Measurements from ENCODE around the gene ZDBF2.
"Not testable (repeated sequence)": the region's sequence is repeated elsewhere in the genome, so short reads cannot be mapped to it uniquely, and the experiment has no call there.

The ZDBF2 gene

DNA sequence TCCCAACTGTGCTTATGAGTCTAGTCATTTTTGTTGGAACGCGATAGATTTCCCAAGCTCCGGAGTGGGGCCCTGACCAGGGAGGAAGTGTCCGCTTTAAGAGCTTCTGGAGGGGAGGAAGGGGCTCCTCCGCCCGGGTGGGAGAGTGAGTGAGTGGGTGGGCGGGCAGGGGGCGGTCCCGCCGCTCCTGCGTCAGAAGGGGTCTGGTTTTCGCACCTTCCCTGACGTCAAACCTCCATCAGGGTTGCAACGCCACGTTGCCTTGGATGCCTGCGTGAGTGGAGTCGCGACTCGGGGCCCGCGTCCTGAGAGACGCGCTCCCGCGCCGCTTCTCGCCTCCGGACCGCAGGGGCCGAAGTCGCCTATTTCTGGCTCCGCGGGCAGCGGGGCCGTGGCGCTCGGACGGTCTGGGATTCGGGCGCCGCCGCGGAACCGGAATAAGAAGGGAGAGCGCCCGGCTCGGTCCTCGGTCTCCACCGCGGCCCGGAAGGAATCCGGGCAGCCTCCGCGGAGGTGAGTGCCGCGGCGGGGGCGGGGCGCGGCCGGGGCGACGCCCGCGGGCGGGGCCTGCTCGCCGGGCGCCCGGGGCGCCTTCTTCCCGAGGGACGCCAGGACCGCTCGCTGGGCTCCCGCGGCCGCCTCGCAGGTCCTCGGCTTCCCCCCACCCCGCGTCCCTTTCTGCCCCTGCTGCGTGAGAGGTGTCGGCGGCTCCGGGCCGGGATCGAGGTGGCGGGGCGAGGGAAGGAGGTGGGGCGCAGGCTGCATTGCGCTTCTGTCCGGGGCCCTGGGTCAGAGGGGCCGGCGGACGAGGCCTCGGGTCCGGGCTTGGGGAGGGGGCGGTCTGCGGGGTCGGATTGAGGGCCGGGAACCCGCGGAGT is at the start of gene ZDBF2:
TSS of gene ZDBF2 (plus strand) at position 230 of the 878 bp plus-strand sequence. CDS start 7,187 bp downstream, outside the sequence.
- DNase-seq (ENCODE audit: low read depth) = no peak

GRCh38 chr2:206225435-206226232 is 48.8 kb upstream of the ZDBF2 start:
- DNase-seq (ENCODE audit: low read depth) = no peak

DNA sequence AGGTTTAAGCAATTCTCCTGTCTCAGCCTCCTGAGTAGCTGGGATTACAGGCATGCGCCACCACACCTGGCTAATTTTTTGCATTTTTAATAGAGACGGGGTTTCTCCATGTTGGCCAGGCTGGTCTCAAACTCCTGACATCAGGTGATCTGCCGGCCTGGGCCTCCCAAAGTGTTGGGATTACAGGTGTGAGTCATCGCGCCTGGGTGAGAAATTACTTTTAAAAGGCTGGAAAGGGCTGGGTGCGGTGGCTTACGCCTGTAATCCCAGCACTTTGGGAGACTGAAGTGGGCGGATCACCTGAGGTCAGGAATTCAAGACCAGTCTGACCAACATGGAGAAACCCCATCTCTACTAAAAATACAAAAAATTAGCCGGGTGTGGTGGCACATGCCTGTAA is 45.8 kb upstream of the ZDBF2 start:
- not testable (repeated sequence) for DNase-seq (ENCODE audit: low read depth)

GRCh38 chr2:206229642-206230041 is 44.8 kb upstream of the ZDBF2 start:
- DNase-seq (ENCODE audit: low read depth) = no peak

GRCh38 chr2:206230060-206230762 is 44.3 kb upstream of the ZDBF2 start:
- no peak for DNase-seq (ENCODE audit: low read depth)

GRCh38 chr2:206231669-206232286 is 42.7 kb upstream of the ZDBF2 start:
- DNase-seq (ENCODE audit: low read depth) = no peak

- DNase-seq (ENCODE audit: low read depth) = no peak
Observed at GRCh38 chr2:206232287-206233035, 42.0 kb upstream of the ZDBF2 start.

DNA sequence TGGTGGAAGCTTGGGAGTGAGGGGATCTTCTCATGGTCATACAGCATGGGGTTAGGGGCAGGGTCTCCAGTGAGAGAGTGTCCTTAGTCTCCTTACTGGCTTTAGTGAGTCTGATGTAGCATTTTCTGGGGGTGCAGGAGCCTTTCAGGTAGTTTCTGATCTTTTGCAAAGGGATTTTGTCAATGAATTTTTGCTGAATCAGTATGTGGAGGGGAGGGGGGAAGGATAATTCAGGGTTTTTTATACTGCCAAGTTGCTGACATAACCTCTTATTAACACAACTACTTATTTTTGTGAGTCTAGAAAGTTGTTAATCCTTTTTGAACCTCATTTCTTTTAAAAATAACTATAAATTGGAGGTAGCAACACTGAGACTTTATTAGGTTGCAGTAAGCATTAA is 35.3 kb upstream of the ZDBF2 start:
- DNase-seq (ENCODE audit: low read depth) = no peak

GRCh38 chr2:206240327-206240726 is 34.1 kb upstream of the ZDBF2 start:
- no peak for DNase-seq (ENCODE audit: low read depth)

DNA sequence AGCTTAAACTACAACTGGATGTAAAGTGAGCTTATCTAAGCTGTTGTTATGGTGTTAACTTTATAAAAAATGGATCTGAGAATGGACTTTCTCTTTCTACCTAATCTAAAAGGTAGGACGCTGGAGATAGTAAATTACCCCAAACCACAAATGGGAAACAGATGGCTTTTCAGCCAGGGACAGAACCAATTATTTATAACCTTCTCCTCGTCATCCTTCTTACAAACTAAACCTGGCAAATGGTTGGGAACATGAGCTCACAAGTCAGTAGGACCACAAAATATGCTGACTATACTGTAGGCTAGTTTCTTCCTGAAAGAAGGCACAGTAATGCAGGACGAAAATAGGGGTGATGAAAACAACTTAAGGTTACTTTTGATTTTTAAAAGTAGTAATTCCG is 32.7 kb upstream of the ZDBF2 start:
- no peak for DNase-seq (ENCODE audit: low read depth)

GRCh38 chr2:206245265-206245672 is 29.2 kb upstream of the ZDBF2 start:
- DNase-seq (ENCODE audit: low read depth) = no peak

DNA sequence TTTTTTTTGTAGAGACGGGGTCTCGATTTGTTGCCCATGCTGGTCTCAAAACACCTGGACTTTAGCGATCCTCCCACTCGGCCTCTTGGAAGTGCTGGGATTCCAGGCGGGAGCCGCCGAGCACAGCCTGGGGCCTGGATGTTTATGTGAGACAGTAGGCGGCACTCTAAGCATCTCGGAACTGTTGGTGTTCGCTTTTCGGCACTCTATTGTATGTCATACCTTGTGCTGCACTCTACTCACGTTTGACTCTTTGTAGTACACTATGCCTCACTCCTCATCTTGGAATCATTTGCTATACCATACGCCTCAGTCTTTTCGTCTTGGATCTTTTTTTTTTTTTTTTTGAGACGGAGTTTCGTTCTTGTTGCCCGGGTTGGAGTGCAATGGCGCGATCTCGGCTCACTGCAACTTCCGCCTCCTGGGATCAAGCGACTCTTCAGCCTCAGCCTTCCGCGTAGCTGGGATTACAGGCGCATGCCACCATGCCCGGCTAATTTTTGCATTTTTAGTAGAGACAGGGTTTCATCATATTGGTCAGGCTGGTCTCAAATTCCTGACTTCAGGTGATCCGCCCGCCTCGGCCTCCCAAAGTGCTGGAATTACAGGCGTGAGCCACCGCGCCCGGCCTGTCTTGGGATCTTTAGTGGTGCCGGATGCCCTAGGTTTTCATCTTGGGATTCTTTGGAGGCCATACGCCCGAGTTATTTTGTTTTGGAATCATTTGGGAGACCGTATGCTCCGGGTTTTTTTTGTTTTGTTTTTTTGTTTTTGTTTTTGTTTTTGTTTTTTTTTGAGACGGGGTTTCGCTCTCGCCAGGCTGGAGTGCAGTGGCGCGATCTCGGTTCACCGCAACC is 24.2 kb upstream of the ZDBF2 start:
- no peak for DNase-seq (ENCODE audit: low read depth)

DNA sequence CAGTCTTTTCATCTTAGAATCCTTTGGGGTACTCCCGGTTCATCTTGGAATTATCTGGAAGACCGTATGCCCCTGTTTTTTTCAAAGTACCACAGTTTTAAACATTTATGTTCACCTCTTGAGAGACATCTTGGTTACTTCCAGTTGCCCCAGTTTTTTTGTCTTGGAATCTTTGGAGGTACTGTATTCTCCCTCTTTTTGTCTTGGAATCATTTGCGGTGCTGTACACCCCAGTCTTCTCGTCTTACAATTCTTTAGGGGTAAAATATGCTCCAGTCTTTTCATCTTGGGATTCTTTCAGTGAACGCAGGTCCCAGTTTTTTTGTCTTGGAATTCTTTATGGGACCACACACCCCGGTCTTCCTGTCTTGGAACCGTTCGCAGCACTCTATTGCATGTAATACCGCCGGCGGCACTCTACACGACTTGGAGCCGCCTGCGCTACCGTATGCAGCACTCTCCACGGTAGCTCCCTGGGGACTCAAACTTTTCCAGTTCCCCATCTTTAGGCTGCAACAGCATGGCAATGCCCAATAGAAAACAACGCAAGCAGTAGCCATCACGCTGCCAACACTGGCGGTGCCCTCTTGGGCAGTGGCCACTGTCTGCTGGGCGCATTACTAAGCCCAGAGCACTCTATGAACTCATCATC is 21.2 kb upstream of the ZDBF2 start:
- DNase-seq (ENCODE audit: low read depth) = no peak

- DNase-seq (ENCODE audit: low read depth) = no peak
Observed at GRCh38 chr2:206253777-206254166, 20.7 kb upstream of the ZDBF2 start.

DNA sequence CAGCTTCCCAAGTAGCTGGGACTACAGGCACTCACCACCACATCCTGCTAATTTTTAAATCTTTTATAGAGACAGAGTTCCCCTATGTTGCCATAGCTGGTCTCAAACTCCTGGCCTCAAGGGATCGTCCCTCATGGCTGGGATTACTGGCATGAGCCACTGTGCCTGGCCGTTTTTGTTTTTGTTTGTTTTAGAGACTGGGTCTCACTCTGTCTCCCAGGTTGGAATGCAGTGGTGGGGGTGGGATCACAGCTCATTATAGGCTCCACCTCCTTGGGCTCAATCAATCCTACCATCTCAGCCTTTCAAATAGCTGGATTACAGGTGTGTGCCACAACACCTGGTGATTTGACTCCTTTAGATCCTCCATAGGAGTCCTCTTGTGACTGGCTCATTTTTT is 19.5 kb upstream of the ZDBF2 start:
- no peak for DNase-seq (ENCODE audit: low read depth)

DNA sequence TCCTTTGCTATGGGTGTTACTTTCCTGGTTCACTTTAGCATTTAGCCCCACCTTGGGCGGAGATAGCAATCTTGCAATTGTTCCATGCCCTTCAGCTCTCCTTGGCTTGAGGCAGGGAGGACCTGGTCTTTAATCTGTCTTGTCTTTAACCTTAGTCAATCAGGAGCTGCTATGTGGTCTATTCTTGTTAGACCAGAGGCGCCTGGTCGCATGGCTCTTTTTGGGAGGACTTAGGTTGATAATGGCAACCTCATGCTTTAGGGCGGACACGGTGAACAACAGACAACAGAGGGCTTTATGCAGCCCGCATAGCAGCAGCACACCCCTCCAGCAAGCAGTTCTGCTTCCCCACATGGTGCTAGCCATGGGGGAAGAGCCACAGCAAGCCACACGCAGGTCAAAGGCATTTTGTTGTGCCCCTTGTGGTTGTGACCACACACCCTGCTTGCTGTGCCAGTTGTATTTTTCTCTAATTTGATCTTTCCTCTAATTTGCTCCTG is 17.7 kb upstream of the ZDBF2 start:
- DNase-seq (ENCODE audit: low read depth) = no peak

GRCh38 chr2:206257350-206257749 is 17.1 kb upstream of the ZDBF2 start:
- no peak for DNase-seq (ENCODE audit: low read depth)

DNA sequence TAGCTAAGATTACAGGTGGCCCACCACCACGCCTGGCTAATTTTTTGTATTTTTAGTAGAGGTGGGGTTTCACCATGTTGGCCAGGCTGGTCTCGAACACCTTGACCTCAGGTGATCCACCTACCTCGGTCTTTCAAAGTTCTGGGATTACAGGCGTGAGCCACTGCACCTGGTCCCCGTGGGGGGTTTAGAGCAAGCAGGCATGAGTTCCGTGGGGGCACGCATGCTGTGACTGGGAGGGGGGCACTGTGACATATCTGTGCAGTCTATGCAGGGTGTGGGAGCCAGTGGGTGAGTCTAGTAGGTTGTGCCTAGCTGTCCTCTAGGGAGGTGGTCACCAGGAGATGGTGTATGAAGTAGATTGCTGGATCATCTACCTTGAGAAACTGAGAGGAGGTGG is 16.6 kb upstream of the ZDBF2 start:
- DNase-seq (ENCODE audit: low read depth) = no peak

- not testable (repeated sequence) for DNase-seq (ENCODE audit: low read depth)
Observed at GRCh38 chr2:206258615-206259014, 15.8 kb upstream of the ZDBF2 start.

Measured in stromal cell of bone marrow (primary cell).